ENCODE data around the gene ZNF569.
"Not testable (repeated sequence)": the region's sequence is repeated elsewhere in the genome, so short reads cannot be mapped to it uniquely, and the experiment has no call there.

ZNF569 gene

GRCh38 chr19:37413313-37414084 lies 53.7 kb downstream of the ZNF569 start:
- no peak overlapping the region for H3K4me3 ChIP-seq (ENCODE audit: low read depth in 1 of 2, low read length in 1 of 2)
- TF ChIP-seq CTCF (IDR thresholded peaks at IDR 0.05), result no peak
- no peaks in the 10 kb centered on the region for H3K4me1 ChIP-seq (ENCODE audit: control insufficient read depth in 1 of 2, insufficient read depth in 1 of 2, low read depth in 1 of 2, low read length in 1 of 2)
- no peaks in the 10 kb centered on the region for H3K27me3 ChIP-seq
- no peak overlapping the region for H3K27ac ChIP-seq
- H3K9me3 ChIP-seq, result peaks cover 63% of the 10 kb centered on the region
- H3K36me3 ChIP-seq, result no peaks in the 10 kb centered on the region

- H3K27ac ChIP-seq, result no peak overlapping the region
- TF ChIP-seq CTCF (IDR thresholded peaks at IDR 0.05), result no peak
- no peaks in the 10 kb centered on the region for H3K27me3 ChIP-seq
- H3K4me3 ChIP-seq (ENCODE audit: low read depth in 1 of 2, low read length in 1 of 2), result no peak overlapping the region
- no peaks in the 10 kb centered on the region for H3K36me3 ChIP-seq
- peaks cover 66% of the 10 kb centered on the region for H3K9me3 ChIP-seq
- no peaks in the 10 kb centered on the region for H3K4me1 ChIP-seq (ENCODE audit: control insufficient read depth in 1 of 2, insufficient read depth in 1 of 2, low read depth in 1 of 2, low read length in 1 of 2)
These were observed 54.5 kb downstream of the ZNF569 start for GRCh38 chr19:37412700-37413099.

DNA sequence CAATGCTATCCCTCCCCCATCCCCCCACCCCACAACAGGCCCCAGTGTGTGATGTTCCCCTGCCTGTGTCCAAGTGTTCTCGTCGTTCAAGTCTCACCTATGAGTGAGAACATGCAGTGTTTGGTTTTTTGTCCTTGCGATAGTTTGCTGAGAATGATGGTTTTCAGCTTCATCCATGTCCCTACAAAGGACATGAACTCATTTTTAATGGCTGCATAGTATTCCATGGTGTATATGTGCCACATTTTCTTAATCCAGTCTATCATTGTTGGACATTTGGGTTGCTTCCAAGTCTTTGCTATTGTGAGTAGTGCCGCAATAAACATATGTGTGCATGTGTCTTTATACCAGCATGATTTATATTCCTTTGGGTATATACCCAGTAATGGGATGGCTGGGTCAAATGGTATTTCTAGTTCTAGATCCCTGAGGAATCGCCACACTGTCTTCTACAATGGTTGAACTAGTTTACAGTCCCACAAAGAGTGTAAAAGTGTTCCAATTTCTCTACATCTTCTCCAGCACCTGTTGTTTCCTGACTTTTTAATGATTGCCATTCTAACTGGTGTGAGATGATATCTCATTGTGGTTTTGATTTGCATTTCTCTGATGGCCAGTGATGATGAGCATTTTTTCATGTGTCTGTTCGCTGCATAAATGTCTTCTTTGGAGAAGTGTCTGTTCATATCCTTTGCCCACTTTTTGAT lies 61.0 kb downstream of the ZNF569 start:
- peaks cover 35% of the 10 kb centered on the region for H3K9me3 ChIP-seq
- not testable (repeated sequence) for H3K4me1 ChIP-seq (ENCODE audit: control insufficient read depth in 1 of 2, insufficient read depth in 1 of 2, low read depth in 1 of 2, low read length in 1 of 2)

DNA sequence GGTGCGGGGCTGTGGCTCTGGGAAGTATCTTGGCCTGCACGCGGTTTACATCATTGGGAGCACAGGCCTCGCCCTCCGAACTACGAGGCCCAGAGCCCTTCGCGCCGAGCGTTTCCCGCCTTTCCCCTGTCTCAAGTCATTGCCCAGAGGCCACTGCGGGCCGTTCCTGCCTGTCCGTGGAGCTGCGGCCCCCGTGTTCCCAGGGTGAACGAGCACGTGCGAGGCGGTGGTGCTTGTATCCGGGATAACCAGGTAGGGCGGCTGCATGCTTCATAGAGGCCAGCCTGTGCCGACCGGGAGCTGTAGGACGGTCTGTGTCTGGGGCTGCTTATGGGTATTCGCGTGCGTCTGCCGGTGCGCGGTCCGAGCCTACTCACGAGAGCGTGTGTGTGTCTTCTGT lies 63.8 kb downstream of the ZNF569 start:
- peaks cover 30% of the 10 kb centered on the region for H3K9me3 ChIP-seq
- H3K27me3 ChIP-seq, result no peaks in the 10 kb centered on the region
- no peaks in the 10 kb centered on the region for H3K4me1 ChIP-seq (ENCODE audit: control insufficient read depth in 1 of 2, insufficient read depth in 1 of 2, low read depth in 1 of 2, low read length in 1 of 2)
- no peak overlapping the region for H3K27ac ChIP-seq
- no peak overlapping the region for H3K4me3 ChIP-seq (ENCODE audit: low read depth in 1 of 2, low read length in 1 of 2)
- TF ChIP-seq CTCF (IDR thresholded peaks at IDR 0.05), result no peak
- H3K36me3 ChIP-seq, result no peaks in the 10 kb centered on the region

More for the DNA sequence above, 61.0 kb downstream of the ZNF569 start:
- H3K36me3 ChIP-seq; H3K27me3 ChIP-seq; H3K27ac ChIP-seq; H3K4me3 ChIP-seq (ENCODE audit: low read depth in 1 of 2, low read length in 1 of 2): not testable (repeated sequence)

DNA sequence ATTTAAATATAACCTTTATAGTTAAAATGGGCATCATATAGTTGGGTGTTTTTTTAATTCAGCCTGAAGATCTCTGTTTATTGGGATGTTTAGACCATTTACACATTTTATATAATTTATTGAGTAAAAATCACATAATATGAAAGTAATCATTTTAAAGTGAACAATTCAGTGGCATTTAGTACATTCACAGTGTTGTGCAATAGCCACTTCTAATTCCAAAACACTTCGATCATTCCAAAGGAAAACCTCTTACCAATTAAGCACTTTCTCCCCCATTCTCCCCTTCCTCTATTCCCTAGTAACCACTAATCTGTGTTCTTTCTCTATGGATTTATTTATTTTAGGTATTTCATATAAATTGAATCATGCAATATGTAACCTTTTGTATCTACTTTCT lies 66.2 kb downstream of the ZNF569 start:
- Histone ChIP-seq H3K4me1 (ENCODE audit: control insufficient read depth in 1 of 2, insufficient read depth in 1 of 2, low read depth in 1 of 2, low read length in 1 of 2) (no peaks in the 10 kb centered on the region), H3K27me3 (no peaks in the 10 kb centered on the region), H3K9me3 (peaks cover 27% of the 10 kb centered on the region), H3K27ac (no peak overlapping the region), H3K4me3 (ENCODE audit: low read depth in 1 of 2, low read length in 1 of 2) (no peak overlapping the region), H3K36me3 (no peaks in the 10 kb centered on the region)
- no peak for TF ChIP-seq CTCF (IDR thresholded peaks at IDR 0.05)

DNA sequence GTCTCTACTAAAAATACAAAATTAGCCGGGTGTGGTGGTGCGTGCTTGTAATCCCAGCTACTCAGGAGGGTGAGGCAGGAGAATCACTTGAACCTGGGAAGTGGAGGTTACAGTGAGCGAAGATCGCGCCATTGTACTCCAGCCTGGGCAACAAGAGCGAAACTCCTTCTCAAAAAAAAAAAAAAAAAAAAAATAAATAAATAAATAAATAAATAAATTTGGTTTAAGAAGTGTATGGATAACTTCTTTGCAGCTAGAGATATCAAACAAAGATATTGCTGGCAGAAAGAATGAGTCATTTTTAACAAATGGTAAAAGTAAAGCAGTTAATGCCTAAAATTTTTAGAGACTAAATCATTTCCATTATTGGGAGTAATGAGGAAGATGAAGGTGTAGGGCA lies 75.8 kb downstream of the ZNF569 start:
- H3K27me3 ChIP-seq; H3K4me1 ChIP-seq (ENCODE audit: control insufficient read depth in 1 of 2, insufficient read depth in 1 of 2, low read depth in 1 of 2, low read length in 1 of 2); H3K36me3 ChIP-seq; H3K27ac ChIP-seq; H3K4me3 ChIP-seq (ENCODE audit: low read depth in 1 of 2, low read length in 1 of 2): not testable (repeated sequence)
- H3K9me3 ChIP-seq, result peaks cover 34% of the 10 kb centered on the region

Data from neutrophil (primary cell).